HFFc6 (cell line): ENCODE measurements around the gene SAPCD2. TPM values are rescaled to one million over a fixed set of nuclear protein-coding genes. Genes with fewer than 3 reads are reported as not detected.

ENCODE experiments used
- DNase-seq: peaks from one replicate; pipeline ENCODE4 v3.0.0-alpha.2; 2018
- H3K27ac Mint-ChIP-seq: 2 replicates; pipeline ENCODE4 v1.8.0; 2020; ENCODE audit warnings: mild to moderate bottlenecking, mixed read lengths
- H3K27me3 Mint-ChIP-seq: 2 replicates; pipeline ENCODE4 v1.8.0; 2021; ENCODE audit warnings: mild to moderate bottlenecking, moderate library complexity, mixed read lengths; ENCODE audit not compliant: insufficient read depth
- H3K36me3 Mint-ChIP-seq: 2 replicates; pipeline ENCODE4 v1.8.0; 2021; ENCODE audit warnings: low read depth, mixed read lengths
- H3K4me1 Mint-ChIP-seq: 2 replicates; pipeline ENCODE4 v1.8.0; 2020; ENCODE audit warnings: low read depth, mixed read lengths
- H3K4me3 Mint-ChIP-seq: 2 replicates; pipeline ENCODE4 v1.8.0; 2020; ENCODE audit warnings: mild to moderate bottlenecking, moderate library complexity, mixed read lengths
- H3K9me3 Mint-ChIP-seq: 2 replicates; pipeline ENCODE4 v1.8.0; 2020; ENCODE audit warnings: mild to moderate bottlenecking, mixed read lengths
- CTCF ChIP-seq: fragments of 200-600 bp; sonication (generic); IDR thresholded peaks from 2 replicates; pipeline ENCODE4 v1.5.0; 2021; ENCODE audit warnings: antibody characterized with exemption, mild to moderate bottlenecking
- total RNA-seq, 6 experiments: library from RNA; stranded (reverse); fragmentation: NEBNext Ultra II Directional; extraction: Animal tissue kit (Norgen Biotek cat#: 25700); gene quantifications; 2 replicates in 1 of 6; 3 replicates in 5 of 6; pipeline ENCODE4 v1.2.3, GENCODE V29; 2021

SAPCD2 gene
- total RNA-seq, 6 experiments from 2014 or later, result 7.7 to 14.8 (median 11.3) TPM

- no peak for TF ChIP-seq CTCF
- Mint-ChIP-seq H3K36me3 (peaks cover 9% of the 10 kb centered on the region), H3K4me3 (no peak overlapping the region), H3K9me3 (no peaks in the 10 kb centered on the region), H3K27me3 (no peaks in the 10 kb centered on the region; the same call in none of the 2 replicates), H3K4me1 (no peaks in the 10 kb centered on the region), H3K27ac (no peak overlapping the region)
- DNase-seq, result no peak
Measured at GRCh38 chr9:137109250-137110146, 39.1 kb upstream of the SAPCD2 start.

GRCh38 chr9:137108608-137109249 is 38.4 kb upstream of the SAPCD2 start:
- no peak for TF ChIP-seq CTCF
- H3K27ac Mint-ChIP-seq, result no peak overlapping the region
- H3K4me3 Mint-ChIP-seq, result no peak overlapping the region
- H3K36me3 Mint-ChIP-seq, result peaks cover 9% of the 10 kb centered on the region
- no peaks in the 10 kb centered on the region; the same call in none of the 2 replicates for H3K27me3 Mint-ChIP-seq
- DNase-seq, result no peak
- no peaks in the 10 kb centered on the region for H3K4me1 Mint-ChIP-seq
- H3K9me3 Mint-ChIP-seq, result no peaks in the 10 kb centered on the region

- Mint-ChIP-seq H3K27me3 (no peaks in the 10 kb centered on the region; the same call in none of the 2 replicates), H3K4me3 (no peak overlapping the region), H3K36me3 (peaks cover 9% of the 10 kb centered on the region), H3K27ac (no peak overlapping the region), H3K9me3 (no peaks in the 10 kb centered on the region), H3K4me1 (no peaks in the 10 kb centered on the region)
- no peak for TF ChIP-seq CTCF
- DNase-seq, result no peak
Measured at GRCh38 chr9:137107982-137108381, 37.6 kb upstream of the SAPCD2 start.

- no peak overlapping the region for H3K27ac Mint-ChIP-seq
- no peaks in the 10 kb centered on the region for H3K9me3 Mint-ChIP-seq
- no peak overlapping the region for H3K4me3 Mint-ChIP-seq
- TF ChIP-seq CTCF, result no peak
- DNase-seq, result no peak
- H3K36me3 Mint-ChIP-seq, result peaks cover 9% of the 10 kb centered on the region
- H3K27me3 Mint-ChIP-seq, result no peaks in the 10 kb centered on the region; the same call in none of the 2 replicates
- H3K4me1 Mint-ChIP-seq, result no peaks in the 10 kb centered on the region
Measured at GRCh38 chr9:137107312-137107921, 37.1 kb upstream of the SAPCD2 start.

- no peak overlapping the region for H3K4me3 Mint-ChIP-seq
- DNase-seq, result no peak
- peaks cover 9% of the 10 kb centered on the region for H3K36me3 Mint-ChIP-seq
- no peak for TF ChIP-seq CTCF
- H3K4me1 Mint-ChIP-seq, result no peaks in the 10 kb centered on the region
- H3K27me3 Mint-ChIP-seq, result no peaks in the 10 kb centered on the region; the same call in none of the 2 replicates
- H3K9me3 Mint-ChIP-seq, result no peaks in the 10 kb centered on the region
- no peak overlapping the region for H3K27ac Mint-ChIP-seq
Measured at GRCh38 chr9:137106662-137107250, 36.4 kb upstream of the SAPCD2 start.
